Right kidney (tissue), 1 donor: Measurements from ENCODE around the gene GNA12.

Experiments used
- DNase-seq: peaks from one replicate; pipeline ENCODE4 v3.0.0-alpha.2; 2016

The GNA12 gene

GRCh38 chr7:2838873-2839578 is 5.1 kb downstream of the GNA12 start:
- DNase-seq: no peak

- no peak for DNase-seq
Measured at GRCh38 chr7:2838451-2838850, 5.7 kb downstream of the GNA12 start.

- no peak for DNase-seq
Measured at GRCh38 chr7:2837496-2837895, 6.6 kb downstream of the GNA12 start.

- DNase-seq: no peak
Measured at GRCh38 chr7:2834748-2835441, 9.2 kb downstream of the GNA12 start.

GRCh38 chr7:2833083-2833910 is 10.8 kb downstream of the GNA12 start:
- DNase-seq: no peak

GRCh38 chr7:2832461-2832860 is 11.6 kb downstream of the GNA12 start:
- no peak for DNase-seq

GRCh38 chr7:2830609-2831376 is 13.3 kb downstream of the GNA12 start:
- no peak for DNase-seq

GRCh38 chr7:2829040-2829439 is 15.1 kb downstream of the GNA12 start:
- DNase-seq: no peak

GRCh38 chr7:2826771-2827170 is 17.3 kb downstream of the GNA12 start:
- DNase-seq: no peak

- no peak for DNase-seq
Measured at GRCh38 chr7:2825559-2826227, 18.4 kb downstream of the GNA12 start.

GRCh38 chr7:2824678-2825461 is 19.2 kb downstream of the GNA12 start:
- no peak for DNase-seq

- no peak for DNase-seq
Measured at GRCh38 chr7:2824026-2824677, 20.0 kb downstream of the GNA12 start.

GRCh38 chr7:2823130-2823529 is 21.0 kb downstream of the GNA12 start:
- no peak for DNase-seq

- DNase-seq: no peak
Measured at GRCh38 chr7:2821842-2822507, 22.1 kb downstream of the GNA12 start.

GRCh38 chr7:2821161-2821841 is 22.8 kb downstream of the GNA12 start:
- no peak for DNase-seq

GRCh38 chr7:2820508-2820934 is 23.6 kb downstream of the GNA12 start:
- no peak for DNase-seq

- DNase-seq: no peak
Measured at GRCh38 chr7:2819954-2820397, 24.1 kb downstream of the GNA12 start.

GRCh38 chr7:2819161-2819953 is 24.8 kb downstream of the GNA12 start:
- DNase-seq: no peak
